ENCODE data around the gene KMT2D. TPM values are rescaled to one million over a fixed set of nuclear protein-coding genes. Genes with fewer than 3 reads are reported as not detected.

Gene KMT2D
- total and polyA plus RNA-seq, 8 donors = 3.2 to 220 (median 82.3) TPM

DNA sequence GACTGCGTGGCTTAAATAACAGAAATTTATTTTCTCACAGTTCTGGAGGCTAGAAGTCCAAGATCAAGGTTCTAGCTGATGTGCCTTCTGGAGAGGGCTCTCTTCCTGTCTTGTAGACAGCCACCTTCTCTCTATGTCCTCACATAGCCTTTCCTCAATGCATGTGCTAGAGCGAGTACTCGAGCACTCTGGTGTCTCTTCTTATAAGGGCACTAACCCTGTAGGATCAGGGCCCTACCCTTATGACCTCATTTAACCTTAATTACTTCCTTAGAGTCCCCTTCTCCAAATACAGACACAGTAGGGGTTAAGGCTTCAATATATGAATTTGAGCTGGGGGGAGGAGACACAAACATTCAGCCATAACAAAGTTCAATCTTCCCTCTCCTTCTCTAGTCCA, 23.8 kb upstream of the KMT2D start:
- peaks cover 6 to 18% (median 13%) of the 10 kb centered on the region in 4 donors for H3K4me1 ChIP-seq
- intact Hi-C loops (cut with DNase I; ENCODE audit: low total_unique reads) = no loop called here
- DNase-seq = no peak
- H3K9me3 ChIP-seq = no peaks in the 10 kb centered on the region
- H3K27ac ChIP-seq = no peak overlapping the region
- WGBS, 5 donors = 94 to 99% (median 97%) methylated on average over 3 of the region's 3 CpGs
- peaks cover 0 to 12% (median 6%) of the 10 kb centered on the region in 3 donors for H3K27me3 ChIP-seq
- no peak for TF ChIP-seq POLR2AphosphoS5 (IDR thresholded peaks at IDR 0.05)
- TF ChIP-seq POLR2A (IDR thresholded peaks at IDR 0.05) = no peak
- TF ChIP-seq, protein P1, sequence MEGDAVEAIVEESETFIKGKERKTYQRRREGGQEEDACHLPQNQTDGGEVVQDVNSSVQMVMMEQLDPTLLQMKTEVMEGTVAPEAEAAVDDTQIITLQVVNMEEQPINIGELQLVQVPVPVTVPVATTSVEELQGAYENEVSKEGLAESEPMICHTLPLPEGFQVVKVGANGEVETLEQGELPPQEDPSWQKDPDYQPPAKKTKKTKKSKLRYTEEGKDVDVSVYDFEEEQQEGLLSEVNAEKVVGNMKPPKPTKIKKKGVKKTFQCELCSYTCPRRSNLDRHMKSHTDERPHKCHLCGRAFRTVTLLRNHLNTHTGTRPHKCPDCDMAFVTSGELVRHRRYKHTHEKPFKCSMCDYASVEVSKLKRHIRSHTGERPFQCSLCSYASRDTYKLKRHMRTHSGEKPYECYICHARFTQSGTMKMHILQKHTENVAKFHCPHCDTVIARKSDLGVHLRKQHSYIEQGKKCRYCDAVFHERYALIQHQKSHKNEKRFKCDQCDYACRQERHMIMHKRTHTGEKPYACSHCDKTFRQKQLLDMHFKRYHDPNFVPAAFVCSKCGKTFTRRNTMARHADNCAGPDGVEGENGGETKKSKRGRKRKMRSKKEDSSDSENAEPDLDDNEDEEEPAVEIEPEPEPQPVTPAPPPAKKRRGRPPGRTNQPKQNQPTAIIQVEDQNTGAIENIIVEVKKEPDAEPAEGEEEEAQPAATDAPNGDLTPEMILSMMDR (IDR thresholded peaks at IDR 0.05) = no peak
- TF ChIP-seq EP300 (IDR thresholded peaks at IDR 0.05) = no peak
- no peaks in the 10 kb centered on the region for H3K36me3 ChIP-seq
- H3K4me3 ChIP-seq = no peak overlapping the region

DNA sequence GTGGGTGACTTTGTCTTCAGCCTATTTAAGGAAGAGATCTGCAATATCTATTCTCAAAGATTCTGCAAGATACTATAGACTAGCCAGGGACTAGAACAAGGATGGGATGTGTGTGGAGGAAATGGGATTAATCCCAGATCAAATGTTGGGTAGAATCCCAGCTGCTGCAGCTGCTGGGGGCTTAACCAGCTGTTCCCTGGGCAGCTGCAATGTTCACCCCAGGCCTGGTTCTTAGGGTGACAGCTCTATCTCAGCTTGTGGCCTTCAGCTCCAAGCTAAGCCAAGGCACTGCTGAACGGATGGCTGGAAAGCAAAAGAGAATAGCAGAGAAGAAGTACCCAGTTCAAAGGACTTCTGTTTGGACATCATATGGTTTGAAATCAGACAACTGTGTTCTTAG, 19.2 kb upstream of the KMT2D start:
- intact Hi-C loops (cut with DNase I; ENCODE audit: low total_unique reads) = no loop called here
- TF ChIP-seq POLR2AphosphoS5 (IDR thresholded peaks at IDR 0.05) (no peak), EP300 (IDR thresholded peaks at IDR 0.05) (no peak), POLR2A (IDR thresholded peaks at IDR 0.05) (no peak)
- TF ChIP-seq, protein P1 (IDR thresholded peaks at IDR 0.05) = no peak
- H3K27ac ChIP-seq = no peak overlapping the region
- no peaks in the 10 kb centered on the region for H3K27me3 ChIP-seq
- H3K4me1 ChIP-seq = no peaks in the 10 kb centered on the region
- DNase-seq = no peak
- H3K9me3 ChIP-seq = no peaks in the 10 kb centered on the region
- H3K36me3 ChIP-seq = no peaks in the 10 kb centered on the region
- H3K4me3 ChIP-seq = no peak overlapping the region
- WGBS, 5 donors = 47 to 76% (median 64%) methylated on average over 1 of the region's 1 CpG

DNA sequence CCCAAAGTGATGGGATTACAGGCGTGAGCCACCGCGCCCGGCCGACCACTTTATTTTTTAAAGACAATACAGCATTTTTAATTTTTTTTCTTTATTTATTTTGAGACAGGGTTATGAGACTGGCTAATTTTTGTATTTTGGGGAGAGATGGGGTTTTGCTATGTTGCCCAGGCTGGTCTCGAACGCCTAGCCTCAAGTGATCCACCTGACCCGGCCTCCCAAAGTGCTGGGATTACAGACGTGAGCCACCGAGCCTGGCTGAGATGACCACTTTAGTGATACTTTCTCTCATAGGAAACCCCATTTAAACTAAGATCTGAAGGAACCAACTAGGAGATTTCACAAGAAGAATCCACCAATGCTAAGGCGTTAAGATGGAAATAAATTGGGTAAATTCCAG, 10.4 kb upstream of the KMT2D start:
- WGBS, 5 donors = 89 to 96% (median 94%) methylated on average over 11 of the region's 11 CpGs
- H3K4me3 ChIP-seq = no peak overlapping the region
- peaks cover 10 to 21% (median 19%) of the 10 kb centered on the region in 4 donors for H3K4me1 ChIP-seq
- TF ChIP-seq, protein P1 (IDR thresholded peaks at IDR 0.05) = no peak
- no peaks in the 10 kb centered on the region for H3K36me3 ChIP-seq
- no peaks in the 10 kb centered on the region for H3K27me3 ChIP-seq
- no peak overlapping the region for H3K27ac ChIP-seq
- intact Hi-C loops (cut with DNase I; ENCODE audit: low total_unique reads) = no loop called here
- H3K9me3 ChIP-seq = no peaks in the 10 kb centered on the region
- DNase-seq = no peak

DNA sequence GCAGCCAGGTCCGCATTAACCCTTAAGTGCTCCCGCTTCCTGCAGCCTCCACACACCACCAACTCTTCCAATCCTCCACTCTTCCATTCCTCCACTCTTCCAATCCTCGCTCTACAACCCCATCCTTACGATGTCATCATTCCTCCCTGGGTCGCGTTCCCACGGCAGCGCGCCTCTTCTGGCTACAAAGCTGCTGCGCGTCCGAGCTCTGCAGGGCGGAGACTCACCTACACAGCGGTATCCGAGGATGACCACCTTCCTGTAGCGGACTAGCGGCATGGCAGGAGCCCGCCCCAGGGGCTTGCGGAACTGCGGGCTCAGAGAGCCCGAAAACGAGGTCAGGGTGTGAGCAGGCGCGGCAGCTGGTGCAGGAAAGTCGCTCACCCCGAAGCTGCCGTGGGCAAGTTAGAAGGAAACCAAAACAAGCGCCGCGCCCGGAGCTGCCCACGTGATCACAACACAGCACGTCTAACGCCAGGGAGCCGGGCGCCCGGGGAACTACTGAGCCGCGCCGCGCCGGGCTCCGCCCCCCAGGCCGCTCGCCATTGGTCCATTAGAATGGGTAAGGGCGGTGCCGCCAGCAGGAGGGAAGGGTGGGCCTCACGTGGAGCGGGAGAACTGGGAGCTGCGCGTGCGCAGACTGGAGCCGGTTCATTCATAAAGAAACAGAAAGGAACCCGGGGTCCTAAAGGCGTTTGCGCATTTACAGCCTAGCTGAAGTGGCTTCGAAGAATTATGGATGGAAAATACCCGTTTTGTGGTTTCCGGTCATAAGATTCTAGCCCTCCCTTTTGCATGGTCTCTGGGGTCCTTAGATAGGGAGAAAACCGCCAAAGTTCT, 9.1 kb upstream of the KMT2D start, which contains the start of gene RHEBL1:
Gene RHEBL1 (minus strand): TSS at position 473 of the 840 bp plus-strand sequence. CDS start 194 bp downstream, at position 279.
- Histone ChIP-seq H3K27ac (peak within 1 kb of the TSS; percentile 73 to 87 (median 85)), H3K27me3 (no peaks in the 10 kb centered on the region), H3K4me1 (peaks cover 10 to 21% (median 19%) of the 10 kb centered on the region in 4 donors), H3K36me3 (no peaks in the 10 kb centered on the region), H3K9me3 (no peaks in the 10 kb centered on the region), H3K4me3 (peak within 1 kb of the TSS; percentile 74 to 88 (median 80))
- intact Hi-C loops (cut with DNase I; ENCODE audit: low total_unique reads) = loop anchor here (10.0 kb wide), 1 partner anchor 55 kb away; no protein-coding TSS in a partner anchor
- peak; percentile 99 for DNase-seq
- whole genome bisulfite sequencing, 5 donors = 0 to 1% (median 1%) methylated on average over 41 to 60 of the region's 60 CpGs
- TF ChIP-seq POLR2A (IDR thresholded peaks at IDR 0.05) = no peak
- TF ChIP-seq POLR2AphosphoS5 (IDR thresholded peaks at IDR 0.05) = peak; percentile 40 to 78 (median 52)
- TF ChIP-seq, protein P1 (IDR thresholded peaks at IDR 0.05) = peak in 2 of 7 experiments; percentile 8 to 22
- TF ChIP-seq EP300 (IDR thresholded peaks at IDR 0.05) = no peak
